Trophoblast cell (in vitro differentiated cells and primary cell): ENCODE data around the gene PODN.

Experiments
- DNase-seq, 2 donors: peaks; one replicate each; pipeline ENCODE4 v3.0.0-alpha.2; 2016
- H2AFZ ChIP-seq: 2 replicates; pipeline ENCODE4 v1.6.1; 2013; ENCODE audit warnings: low read length, moderate library complexity, mild to moderate bottlenecking; ENCODE audit not compliant: insufficient read depth, poor library complexity
- H2AK5ac ChIP-seq: 2 replicates; pipeline ENCODE4 v1.6.1; 2013; ENCODE audit warnings: mild to moderate bottlenecking, low read length
- H2BK120ac ChIP-seq: 2 replicates; pipeline ENCODE4 v1.6.1; 2013; ENCODE audit warnings: low read length, mild to moderate bottlenecking, moderate library complexity; ENCODE audit not compliant: insufficient read depth, poor library complexity
- H2BK12ac ChIP-seq: 2 replicates; pipeline ENCODE4 v1.6.1; 2013; ENCODE audit warnings: mild to moderate bottlenecking, low read length, moderate library complexity
- H2BK5ac ChIP-seq: 2 replicates; pipeline ENCODE4 v1.6.1; 2013; ENCODE audit warnings: low read length, low read depth, moderate library complexity, mild to moderate bottlenecking; ENCODE audit not compliant: poor library complexity
- H3K14ac ChIP-seq: 2 replicates; pipeline ENCODE4 v1.6.1; 2013; ENCODE audit warnings: mild to moderate bottlenecking, low read length
- H3K18ac ChIP-seq: 2 replicates; pipeline ENCODE4 v1.6.1; 2013; ENCODE audit warnings: mild to moderate bottlenecking, low read length
- H3K23ac ChIP-seq: 2 replicates; pipeline ENCODE4 v1.6.1; 2013; ENCODE audit warnings: low read length
- H3K27ac ChIP-seq: 2 replicates; pipeline ENCODE4 v1.5.1; 2013; ENCODE audit warnings: low read depth, mild to moderate bottlenecking, inconsistent platforms, low read length, moderate library complexity
- H3K27me3 ChIP-seq: 2 replicates; pipeline ENCODE4 v1.6.1; 2013; ENCODE audit warnings: inconsistent platforms, mild to moderate bottlenecking, low read length, moderate library complexity; ENCODE audit not compliant: insufficient read depth
- H3K36me3 ChIP-seq, 2 experiments: 1 replicate in 1 of 2; 2 replicates in 1 of 2; pipeline ENCODE4 v1.6.1; 2013; ENCODE audit warnings: low read length in 2 of 2, mild to moderate bottlenecking in 2 of 2, moderate library complexity in 1 of 2; ENCODE audit not compliant: insufficient read depth in 2 of 2, control insufficient read depth in 1 of 2
- H3K4ac ChIP-seq: 2 replicates; pipeline ENCODE4 v1.6.1; 2013; ENCODE audit warnings: low read depth, mild to moderate bottlenecking, low read length, moderate library complexity
- H3K4me1 ChIP-seq, 2 experiments: 1 replicate in 1 of 2; 2 replicates in 1 of 2; pipeline ENCODE4 v1.6.1; 2013; ENCODE audit warnings: low read length in 2 of 2, mild to moderate bottlenecking in 2 of 2, moderate library complexity in 1 of 2; ENCODE audit not compliant: insufficient read depth in 2 of 2, control insufficient read depth in 1 of 2
- H3K4me2 ChIP-seq: 2 replicates; pipeline ENCODE4 v1.6.1; 2013; ENCODE audit warnings: inconsistent platforms, mild to moderate bottlenecking, low read length, moderate library complexity
- H3K4me3 ChIP-seq: 2 replicates; pipeline ENCODE4 v1.5.1; 2013; ENCODE audit warnings: mild to moderate bottlenecking, low read depth, low read length, inconsistent platforms
- H3K79me1 ChIP-seq: one replicate; pipeline ENCODE4 v1.6.1; 2013; ENCODE audit warnings: low read length
- H3K79me2 ChIP-seq: 2 replicates; pipeline ENCODE4 v1.6.1; 2013; ENCODE audit warnings: low read length, mild to moderate bottlenecking; ENCODE audit not compliant: control insufficient read depth, insufficient read depth, poor library complexity
- H3K9ac ChIP-seq: 2 replicates; pipeline ENCODE4 v1.6.1; 2013; ENCODE audit warnings: mild to moderate bottlenecking, low read length
- H3K9me3 ChIP-seq: 2 replicates; pipeline ENCODE4 v1.6.1; 2013; ENCODE audit warnings: low read depth, mild to moderate bottlenecking, control low read depth, inconsistent platforms, low read length; ENCODE audit not compliant: insufficient read depth
- H4K12ac ChIP-seq: 2 replicates; pipeline ENCODE4 v1.6.1; 2013; ENCODE audit warnings: low read depth, mild to moderate bottlenecking, low read length, moderate library complexity
- H4K8ac ChIP-seq: 2 replicates; pipeline ENCODE4 v1.6.1; 2013; ENCODE audit warnings: low read depth, mild to moderate bottlenecking, low read length, moderate library complexity
- H4K91ac ChIP-seq: one replicate; pipeline ENCODE4 v1.6.1; 2013; ENCODE audit warnings: low read depth, mild to moderate bottlenecking, low read length, moderate library complexity
- WGBS: extraction: QIAGEN DNeasy Blood & Tissue Kit; methylation state at CpG from one replicate; pipeline ENCODE4 v1.1.7; 2013; ENCODE audit warnings: missing lambda C conversion rate; ENCODE audit not compliant: insufficient read length, insufficient coverage; ENCODE audit errors: extremely low coverage; 5-methylcytosine and 5-hydroxymethylcytosine counted together

Gene PODN

GRCh38 chr1:53131590-53131938, 69.6 kb downstream of the PODN start:
- Histone ChIP-seq H3K9ac (no peak overlapping the region), H2AK5ac (no peak overlapping the region), H3K4ac (no peak overlapping the region), H3K79me2 (no peaks in the 10 kb centered on the region), H3K27ac (no peak overlapping the region), H4K91ac (no peak overlapping the region), H2BK120ac (no peak overlapping the region), H4K12ac (no peak overlapping the region), H2BK5ac (no peak overlapping the region), H3K4me1 (no peaks in the 10 kb centered on the region), H3K9me3 (no peaks in the 10 kb centered on the region), H2BK12ac (no peak overlapping the region), H2AFZ (no peak overlapping the region), H3K4me2 (no peak overlapping the region), H3K18ac (no peak overlapping the region), H3K4me3 (no peak overlapping the region), H3K79me1 (no peaks in the 10 kb centered on the region), H3K23ac (no peak overlapping the region), H4K8ac (no peak overlapping the region), H3K14ac (no peak overlapping the region), H3K27me3 (no peaks in the 10 kb centered on the region), H3K36me3 (no peaks in the 10 kb centered on the region)
- DNase-seq: no peak
- no CpG with 5 or more reads among the region's 2 CpGs for WGBS

GRCh38 chr1:53132176-53132575, 70.2 kb downstream of the PODN start:
- Histone ChIP-seq H4K12ac (no peak overlapping the region), H3K79me1 (no peaks in the 10 kb centered on the region), H2BK12ac (no peak overlapping the region), H3K27ac (no peak overlapping the region), H3K14ac (no peak overlapping the region), H3K18ac (no peak overlapping the region), H3K4me1 (no peaks in the 10 kb centered on the region), H3K4me2 (no peak overlapping the region), H2BK120ac (no peak overlapping the region), H2BK5ac (no peak overlapping the region), H3K23ac (no peak overlapping the region), H4K91ac (no peak overlapping the region), H4K8ac (no peak overlapping the region), H3K4me3 (no peak overlapping the region), H3K4ac (no peak overlapping the region), H3K27me3 (no peaks in the 10 kb centered on the region), H3K79me2 (no peaks in the 10 kb centered on the region), H3K36me3 (no peaks in the 10 kb centered on the region), H3K9ac (no peak overlapping the region), H3K9me3 (no peaks in the 10 kb centered on the region), H2AK5ac (no peak overlapping the region), H2AFZ (no peak overlapping the region)
- no peak for DNase-seq
- WGBS: no CpG with 5 or more reads among the region's 8 CpGs

- DNase-seq: no peak
- H3K14ac ChIP-seq: no peak overlapping the region
- no peak overlapping the region for H2BK5ac ChIP-seq
- H3K4me1 ChIP-seq: no peaks in the 10 kb centered on the region
- no peaks in the 10 kb centered on the region for H3K79me1 ChIP-seq
- H3K23ac ChIP-seq: no peak overlapping the region
- no peaks in the 10 kb centered on the region for H3K27me3 ChIP-seq
- no peak overlapping the region for H2BK120ac ChIP-seq
- no peak overlapping the region for H4K12ac ChIP-seq
- H3K4me3 ChIP-seq: no peak overlapping the region
- H3K18ac ChIP-seq: no peak overlapping the region
- H2AFZ ChIP-seq: no peak overlapping the region
- H3K4ac ChIP-seq: no peak overlapping the region
- H3K9ac ChIP-seq: no peak overlapping the region
- no peak overlapping the region for H4K91ac ChIP-seq
- WGBS: no CpG with 5 or more reads among the region's 9 CpGs
- no peak overlapping the region for H4K8ac ChIP-seq
- H3K36me3 ChIP-seq: no peaks in the 10 kb centered on the region
- H3K79me2 ChIP-seq: no peaks in the 10 kb centered on the region
- H3K27ac ChIP-seq: no peak overlapping the region
- no peaks in the 10 kb centered on the region for H3K9me3 ChIP-seq
- no peak overlapping the region for H2AK5ac ChIP-seq
- no peak overlapping the region for H3K4me2 ChIP-seq
- H2BK12ac ChIP-seq: no peak overlapping the region
Measured at GRCh38 chr1:53133261-53134041, 71.4 kb downstream of the PODN start.

- H3K4me1 ChIP-seq: no peaks in the 10 kb centered on the region
- H2AFZ ChIP-seq: no peak overlapping the region
- H3K18ac ChIP-seq: no peak overlapping the region
- no peak for DNase-seq
- H3K14ac ChIP-seq: no peak overlapping the region
- no peaks in the 10 kb centered on the region for H3K36me3 ChIP-seq
- H3K4me2 ChIP-seq: no peak overlapping the region
- H3K79me1 ChIP-seq: no peaks in the 10 kb centered on the region
- H2BK5ac ChIP-seq: no peak overlapping the region
- WGBS: no CpG with 5 or more reads among the region's 7 CpGs
- no peaks in the 10 kb centered on the region for H3K27me3 ChIP-seq
- no peak overlapping the region for H2BK12ac ChIP-seq
- H3K9ac ChIP-seq: no peak overlapping the region
- no peak overlapping the region for H3K23ac ChIP-seq
- no peak overlapping the region for H3K27ac ChIP-seq
- H3K4me3 ChIP-seq: no peak overlapping the region
- no peaks in the 10 kb centered on the region for H3K79me2 ChIP-seq
- H4K12ac ChIP-seq: no peak overlapping the region
- no peaks in the 10 kb centered on the region for H3K9me3 ChIP-seq
- no peak overlapping the region for H2BK120ac ChIP-seq
- H4K91ac ChIP-seq: no peak overlapping the region
- H4K8ac ChIP-seq: no peak overlapping the region
- no peak overlapping the region for H3K4ac ChIP-seq
- no peak overlapping the region for H2AK5ac ChIP-seq
Measured at GRCh38 chr1:53134042-53134485, 72.1 kb downstream of the PODN start.
